Body of pancreas (tissue), 4 donors: Measurements from ENCODE around the gene SORCS2. TPM values are rescaled to one million over a fixed set of nuclear protein-coding genes. Genes with fewer than 3 reads are reported as not detected.

ENCODE experiments used
- ATAC-seq: fragments of 150-250 bp; one replicate; pipeline ENCODE4 v1.9.1; 2016
- DNase-seq, 4 donors: peaks; one replicate each; pipeline ENCODE4 v3.0.0-alpha.2; 2019
- H3K27ac ChIP-seq, 4 donors: fragments of 200-600 bp; sonication (generic); 1 replicate in 3 of 4; 2 replicates in 1 of 4; pipeline versions ENCODE4 v1.5.1 to v1.6.1; 2016 to 2019; ENCODE audit warnings: mild to moderate bottlenecking in 1 of 4, mixed read lengths in 1 of 4, moderate library complexity in 1 of 4
- H3K27me3 ChIP-seq, 2 donors: fragments of 200-600 bp; sonication (generic); one replicate each; pipeline ENCODE4 v1.6.0; 2016; ENCODE audit warnings: mild to moderate bottlenecking in 1 of 2
- H3K36me3 ChIP-seq, 2 donors: fragments of 200-600 bp; sonication (generic); replicated peaks in 1 of 2; 2 replicates each; pipeline ENCODE4 v1.5.1; 2016; ENCODE audit warnings: low read depth in 2 of 2; ENCODE audit not compliant: insufficient read depth in 1 of 2
- H3K4me1 ChIP-seq: fragments of 200-600 bp; sonication (generic); one replicate; pipeline ENCODE4 v1.6.0; 2016
- H3K4me3 ChIP-seq, 2 donors: fragments of 200-600 bp; sonication (generic); 1 replicate in 1 of 2; 2 replicates in 1 of 2; pipeline ENCODE4 v1.5.1; 2016 to 2019
- H3K9me3 ChIP-seq, 3 donors: fragments of 200-600 bp; sonication (generic); 1 replicate in 2 of 3; 2 replicates in 1 of 3; pipeline ENCODE4 v1.5.1; 2016
- CTCF ChIP-seq, 7 experiments: fragments of 450-650 bp in 4 of 7; fragments of 200-600 bp in 3 of 7; sonication (generic) in 3 of 7; IDR thresholded peaks; one replicate each; pipeline ENCODE4 v1.5.1; 2016 to 2019; ENCODE audit warnings: antibody characterized with exemption in 7 of 7
- POLR2A ChIP-seq, 3 donors: fragments of 450-650 bp; IDR thresholded peaks; one replicate each; pipeline ENCODE4 v1.6.1; 2016; ENCODE audit warnings: antibody characterized with exemption in 3 of 3, mild to moderate bottlenecking in 2 of 3
- WGBS, 2 donors: methylation state at CpG; one replicate each; pipeline ENCODE4 v1.1.5; 2017; 5-methylcytosine and 5-hydroxymethylcytosine counted together
- intact Hi-C: fragments of 100-400 bp; cut with DNase I; formaldehyde crosslinking; loops from one replicate; pipeline ENCODE4 v1.15.1; 2023
- total RNA-seq, 2 donors: library from RNA; depleted of rRNA; stranded (reverse); fragments of >200 nt; gene quantifications; one replicate each; pipeline ENCODE4 v1.1.0, GENCODE V29; 2016

SORCS2 gene
- total RNA-seq, 2 donors from 2014 or later, result 0.26 to 0.33 TPM

- 29 to 41% methylated on average over 2 of the region's 2 CpGs for WGBS, 2 donors
- Histone ChIP-seq H3K4me3 (no peak overlapping the region), H3K27ac (no peak overlapping the region), H3K4me1 (peaks cover 18% of the 10 kb centered on the region), H3K9me3 (no peaks in the 10 kb centered on the region), H3K27me3 (no peaks in the 10 kb centered on the region), H3K36me3 (no peaks in the 10 kb centered on the region)
- TF ChIP-seq POLR2A (IDR thresholded peaks at IDR 0.05) (no peak), CTCF (IDR thresholded peaks at IDR 0.05) (no peak)
- intact Hi-C loops, result no loop called here
- no peak for DNase-seq
- no peak for ATAC-seq
Observed at GRCh38 chr4:7561557-7561956, 369.2 kb downstream of the SORCS2 start.

- Histone ChIP-seq H3K27me3 (no peaks in the 10 kb centered on the region), H3K27ac (no peak overlapping the region), H3K4me1 (peaks cover 17% of the 10 kb centered on the region), H3K9me3 (no peaks in the 10 kb centered on the region), H3K36me3 (no peaks in the 10 kb centered on the region), H3K4me3 (no peak overlapping the region)
- DNase-seq (no peak), ATAC-seq (no peak)
- 54 to 61% methylated on average over 5 of the region's 5 CpGs for WGBS, 2 donors
- intact Hi-C loops, result no loop called here
- no peak for TF ChIP-seq POLR2A (IDR thresholded peaks at IDR 0.05)
- TF ChIP-seq CTCF (IDR thresholded peaks at IDR 0.05), result no peak
Observed at GRCh38 chr4:7564242-7564641, 371.9 kb downstream of the SORCS2 start.

GRCh38 chr4:7565483-7565882, 373.1 kb downstream of the SORCS2 start:
- ATAC-seq, result no peak
- TF ChIP-seq POLR2A (IDR thresholded peaks at IDR 0.05), result no peak
- TF ChIP-seq CTCF (IDR thresholded peaks at IDR 0.05), result no peak
- no peak for DNase-seq
- intact Hi-C loops, result no loop called here
- Histone ChIP-seq H3K9me3 (no peaks in the 10 kb centered on the region), H3K27ac (no peak overlapping the region), H3K4me1 (peaks cover 4% of the 10 kb centered on the region), H3K4me3 (no peak overlapping the region), H3K27me3 (no peaks in the 10 kb centered on the region), H3K36me3 (no peaks in the 10 kb centered on the region)
- 74 to 78% methylated on average over 4 of the region's 4 CpGs for WGBS, 2 donors

- no peak for TF ChIP-seq CTCF (IDR thresholded peaks at IDR 0.05)
- TF ChIP-seq POLR2A (IDR thresholded peaks at IDR 0.05), result no peak
Observed at GRCh38 chr4:7569810-7570783, 377.8 kb downstream of the SORCS2 start.

More at GRCh38 chr4:7569810-7570783, 377.8 kb downstream of the SORCS2 start:
- Histone ChIP-seq H3K27me3 (no peaks in the 10 kb centered on the region), H3K9me3 (peaks cover 0 to 4% (median 0%) of the 10 kb centered on the region in 3 donors), H3K27ac (no peak overlapping the region), H3K4me3 (no peak overlapping the region), H3K4me1 (no peaks in the 10 kb centered on the region), H3K36me3 (no peaks in the 10 kb centered on the region)
- 63 to 77% methylated on average over 18 to 25 of the region's 25 CpGs for WGBS, 2 donors
- ATAC-seq (no peak), DNase-seq (no peak)
- intact Hi-C loops, result no loop called here
